HG03571 (cell line): ENCODE results near the gene ATP6V1B1.
A peak's percentile ranks its signal among the peaks of the same experiment; 100 is the strongest.
"Not testable (repeated sequence)": the region's sequence is repeated elsewhere in the genome, so short reads cannot be mapped to it uniquely, and the experiment has no call there.

Source experiments
- ATAC-seq: cut with Tn5 transposase; IDR thresholded peaks from one replicate; pipeline ENCODE4 v1.9.1; 2021; ENCODE audit not compliant: unreplicated experiment

Gene ATP6V1B1

DNA sequence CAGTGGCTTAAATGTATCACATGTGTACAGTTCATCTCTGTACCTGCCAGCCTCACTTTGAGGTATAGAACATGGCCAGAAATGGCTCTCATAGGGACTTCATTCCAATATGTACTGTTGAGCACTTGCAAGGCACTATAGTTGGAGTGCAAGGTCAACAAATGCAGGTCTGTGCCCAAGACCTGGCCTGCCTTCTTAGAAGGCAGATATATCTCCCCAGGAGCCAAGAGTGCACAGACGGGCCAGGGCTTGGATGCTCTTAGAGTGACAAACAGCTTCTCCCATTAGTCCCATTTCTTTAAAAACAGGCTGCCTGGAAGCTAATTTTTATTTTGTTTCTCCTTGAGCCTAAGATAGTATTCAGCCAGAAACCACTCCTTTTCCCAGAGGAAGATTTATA lies 51.7 kb downstream of the ATP6V1B1 start:
- no peak for ATAC-seq

DNA sequence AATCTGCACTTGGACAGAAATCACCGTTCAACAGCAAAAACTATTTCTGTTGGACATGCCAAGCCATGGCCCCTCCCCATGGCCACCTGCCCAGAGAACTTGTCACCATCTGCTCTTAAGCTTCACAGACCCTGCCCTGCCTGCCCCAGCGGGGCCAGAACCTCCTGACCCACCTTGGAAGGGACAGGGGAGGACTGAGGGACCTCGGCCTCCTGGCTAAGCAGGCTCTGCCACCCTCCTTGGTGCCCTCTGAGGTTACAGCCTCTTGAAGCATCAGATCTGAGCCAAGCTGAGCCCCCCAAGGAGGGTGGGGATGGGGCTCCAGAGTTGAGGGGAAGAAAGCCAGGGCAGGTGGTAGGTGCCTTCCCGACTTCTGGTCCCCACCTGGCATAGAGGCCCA lies 52.5 kb downstream of the ATP6V1B1 start:
- ATAC-seq: no peak

DNA sequence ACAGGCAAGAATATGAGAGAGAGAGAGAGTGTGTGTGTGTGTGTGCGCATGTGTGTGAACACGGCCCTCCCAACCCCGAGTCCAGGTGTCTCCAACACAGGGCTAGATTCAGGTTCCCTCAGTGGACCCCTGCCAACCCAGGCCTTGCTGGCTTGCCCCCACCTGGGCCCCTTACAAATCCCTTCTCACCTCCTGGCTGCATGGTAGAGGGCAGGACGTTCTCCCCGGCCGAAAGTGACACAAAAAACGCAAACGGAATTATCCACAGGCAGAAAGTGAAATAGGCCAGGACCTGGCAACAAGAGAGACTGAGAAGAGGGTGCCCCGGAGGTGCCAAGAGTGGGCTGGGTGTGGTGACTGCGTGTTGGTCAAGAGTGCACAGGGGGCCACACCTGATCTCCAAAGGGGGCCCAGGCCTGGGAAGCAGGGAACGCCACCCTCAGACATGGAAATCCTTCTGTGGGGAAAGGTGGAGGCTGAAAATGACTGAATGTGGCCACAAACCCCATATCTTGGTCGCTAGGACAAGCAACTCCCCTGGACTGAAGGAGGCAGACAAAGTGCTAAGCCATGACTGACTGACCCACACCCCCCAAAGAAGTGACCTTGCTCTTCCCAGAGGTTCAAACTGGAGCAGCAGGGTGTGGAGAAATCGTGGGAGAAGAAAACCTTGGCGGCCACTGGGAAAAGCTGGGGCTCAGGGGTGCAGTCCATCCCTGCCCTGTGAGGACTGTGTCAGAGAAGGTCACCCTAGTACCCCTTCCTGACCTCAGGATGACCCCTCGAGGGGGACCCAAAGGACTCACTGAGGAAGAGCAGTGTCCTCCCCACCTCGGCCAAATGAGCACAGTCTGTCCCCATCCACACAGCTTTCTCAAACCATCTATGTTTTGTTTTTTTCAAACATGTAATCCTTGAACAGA lies 53.3 kb downstream of the ATP6V1B1 start:
- ATAC-seq: no peak

DNA sequence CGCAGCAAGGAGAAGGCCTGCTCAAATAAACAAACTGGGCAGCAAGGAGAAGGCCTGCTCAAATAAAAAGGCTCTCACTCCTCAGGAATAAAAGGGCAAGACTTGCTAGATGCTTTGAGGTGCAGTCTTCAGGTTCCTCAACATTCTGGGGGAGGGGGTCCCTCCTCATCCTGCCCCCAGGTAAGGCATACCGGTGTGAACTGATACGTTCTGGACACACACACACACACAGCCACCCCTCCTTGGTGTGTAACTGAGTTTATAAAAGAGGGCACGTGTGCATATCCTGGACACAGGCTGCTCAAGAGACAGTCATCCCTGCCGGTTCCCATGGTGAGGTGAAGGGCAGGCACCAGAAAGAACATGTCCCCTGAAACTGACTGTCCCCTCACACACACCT lies 54.5 kb downstream of the ATP6V1B1 start:
- ATAC-seq: no peak

DNA sequence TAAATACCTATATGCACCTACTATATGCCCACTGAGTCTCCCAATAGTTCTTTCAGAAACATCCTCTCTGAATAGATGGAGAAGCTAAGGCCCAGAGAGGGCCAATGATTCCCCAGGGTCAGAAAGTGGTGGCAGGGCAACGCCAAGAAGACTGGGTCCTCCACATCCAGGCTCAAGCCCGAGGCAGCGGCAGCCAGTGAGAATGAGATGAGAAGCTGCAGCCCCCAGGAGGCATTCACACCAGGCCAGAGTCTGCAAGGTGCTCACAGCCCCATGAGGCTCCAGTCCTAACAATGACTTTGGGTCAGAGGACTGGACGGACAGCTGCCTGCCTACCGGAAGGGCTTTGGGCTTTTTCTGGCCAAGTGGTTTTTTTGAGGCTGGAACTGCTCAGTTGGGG lies 55.4 kb downstream of the ATP6V1B1 start:
- no peak for ATAC-seq

DNA sequence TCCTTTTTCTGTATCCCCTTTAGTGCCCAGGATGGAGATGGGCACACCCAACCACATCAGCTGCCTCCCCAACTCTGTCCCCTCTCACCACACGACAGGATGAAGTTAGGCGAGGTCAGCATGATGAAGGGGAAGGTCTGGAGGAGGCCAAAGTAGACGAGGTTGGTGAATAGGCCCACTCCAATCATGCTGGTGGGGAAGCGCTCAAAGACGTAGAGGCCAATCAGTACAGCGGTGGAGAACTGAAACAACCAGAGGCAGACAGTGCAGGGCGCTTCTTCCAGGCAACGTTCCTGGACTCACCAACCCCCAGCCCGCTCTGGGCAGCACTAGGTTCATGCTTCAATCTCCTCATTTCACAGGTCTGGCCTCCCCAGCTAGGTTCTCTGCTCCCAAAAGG lies 56.0 kb downstream of the ATP6V1B1 start:
- ATAC-seq: no peak

DNA sequence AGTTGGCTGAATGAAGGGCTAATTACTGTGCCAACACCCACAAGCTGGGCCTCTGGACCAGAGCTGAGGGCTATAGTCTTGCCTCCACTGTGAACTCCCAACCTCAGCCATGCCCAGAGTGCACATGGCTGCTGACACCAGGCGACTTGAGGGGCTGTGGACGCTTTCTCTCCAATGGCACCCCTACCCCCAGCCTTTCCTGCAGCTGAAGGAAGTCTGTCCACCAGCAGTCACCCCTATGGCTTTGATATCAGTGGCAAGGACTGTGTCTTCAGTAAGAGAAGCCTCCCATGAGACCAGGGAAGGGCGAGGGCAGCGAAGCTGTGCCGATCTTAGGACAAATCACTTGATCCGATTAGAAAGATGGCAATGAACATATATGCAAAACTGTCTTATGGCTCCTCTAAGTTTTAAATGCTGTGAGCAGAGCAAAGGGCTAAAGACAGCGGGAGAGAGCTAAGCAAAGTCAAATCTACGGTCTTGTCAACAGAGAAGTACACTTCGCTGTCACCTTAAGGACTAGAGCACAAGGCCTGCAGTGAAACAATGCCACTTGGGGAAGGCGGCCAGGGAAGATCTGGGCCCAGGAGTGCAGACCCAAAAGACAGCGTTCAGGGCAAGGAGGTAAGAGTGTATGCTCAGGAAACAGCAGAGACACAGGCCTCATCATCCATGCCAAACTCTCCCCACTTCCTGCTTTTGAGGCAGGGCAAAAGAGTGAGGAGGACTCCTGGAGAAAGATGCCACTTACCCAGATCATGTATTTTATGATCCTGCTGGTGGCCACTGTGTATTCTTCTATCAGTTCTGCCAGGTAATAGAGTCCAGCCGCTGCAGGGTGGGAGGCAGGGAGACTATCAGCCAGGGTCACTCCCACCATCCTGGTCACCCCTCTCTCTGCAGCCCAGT lies 57.5 kb downstream of the ATP6V1B1 start:
- no peak for ATAC-seq

DNA sequence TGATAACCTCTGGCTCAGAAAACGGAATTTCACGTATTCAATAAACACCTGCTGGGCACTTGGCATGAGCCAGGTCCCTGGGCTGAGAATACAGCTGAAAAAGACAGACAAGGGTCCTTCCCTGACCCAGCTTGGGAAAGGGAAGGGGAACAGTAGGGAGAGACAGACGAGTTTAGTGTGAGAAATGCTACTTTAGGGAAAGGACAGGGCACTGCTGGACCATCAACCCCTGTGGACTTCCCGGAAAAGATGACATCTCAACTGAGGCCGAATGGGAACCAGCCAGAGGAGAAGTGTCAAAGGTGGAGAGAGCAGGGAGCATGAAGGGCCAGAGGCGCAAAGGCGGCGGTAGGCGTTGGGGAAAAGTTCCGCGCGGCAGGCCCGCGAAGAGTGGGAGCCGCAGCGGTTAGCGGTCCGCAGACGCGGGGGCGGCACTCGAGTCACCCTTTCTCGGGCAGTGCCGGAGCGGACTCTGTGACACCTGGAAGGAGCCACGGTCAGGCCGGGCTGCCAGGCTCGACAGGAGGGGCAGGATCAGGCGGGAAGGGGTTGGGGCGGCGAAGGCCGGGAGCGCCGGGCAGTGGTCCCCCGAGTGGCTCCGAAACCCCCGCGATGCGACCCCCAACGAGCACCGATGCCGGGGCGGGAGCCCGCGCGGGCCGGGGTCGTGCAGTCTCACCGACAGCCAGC lies 58.5 kb downstream of the ATP6V1B1 start:
- peak; percentile 21 for ATAC-seq

DNA sequence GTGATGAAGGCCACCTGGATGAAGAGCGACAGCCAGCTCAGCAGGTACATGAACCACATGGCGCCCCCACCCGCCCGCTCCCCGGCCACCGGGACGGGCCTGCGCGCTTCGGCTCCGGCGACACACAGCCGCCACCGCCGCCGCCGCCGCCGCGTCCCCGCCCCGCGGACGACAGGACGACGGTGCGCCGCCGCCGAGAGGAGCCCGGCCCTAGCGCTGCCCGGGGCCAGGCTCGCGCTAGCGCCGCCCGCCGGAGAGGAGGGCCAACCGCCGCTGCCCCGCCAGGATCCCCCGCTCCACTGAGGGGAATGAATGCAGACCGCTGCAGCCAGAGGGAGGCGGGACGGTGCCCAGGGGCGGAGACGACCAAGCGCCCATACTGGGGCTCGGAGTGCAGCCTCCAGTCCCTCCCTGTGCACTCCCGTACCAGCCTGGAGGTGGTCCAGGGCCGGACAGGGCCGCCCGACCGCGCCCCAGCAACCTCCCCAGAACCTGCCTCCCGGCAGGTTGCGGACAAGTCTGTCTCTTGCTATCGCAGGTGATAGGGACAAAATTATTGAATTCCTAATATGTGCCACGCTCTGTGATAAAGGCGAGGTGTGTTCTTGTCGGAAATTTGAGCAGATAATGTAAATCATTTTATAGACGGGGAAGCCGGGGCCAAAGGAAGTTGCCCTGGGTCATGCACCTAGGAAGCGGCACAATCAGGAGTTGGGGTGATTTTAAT lies 59.2 kb downstream of the ATP6V1B1 start, which contains the start of gene TEX261:
TEX261 (minus strand) TSS at position 175 of the 727 bp plus-strand sequence; CDS start at position 59, 116 bp downstream.
- ATAC-seq: peak; percentile 95

DNA sequence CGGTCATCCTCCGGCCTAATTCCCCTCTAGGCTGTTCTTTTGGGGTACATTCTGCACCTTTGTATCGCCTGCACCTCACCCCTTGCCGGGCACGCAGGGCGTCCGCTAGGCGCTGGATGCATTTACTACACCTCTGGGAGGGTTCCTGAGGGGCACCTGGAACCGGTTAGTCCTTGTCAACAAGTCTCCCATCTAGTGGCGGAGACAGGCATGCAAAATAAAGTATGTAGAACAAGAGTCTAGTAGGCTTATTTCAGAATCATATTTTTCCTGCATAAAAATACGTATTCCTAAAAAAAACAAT lies 59.7 kb downstream of the ATP6V1B1 start:
- ATAC-seq: peak; percentile 36

DNA sequence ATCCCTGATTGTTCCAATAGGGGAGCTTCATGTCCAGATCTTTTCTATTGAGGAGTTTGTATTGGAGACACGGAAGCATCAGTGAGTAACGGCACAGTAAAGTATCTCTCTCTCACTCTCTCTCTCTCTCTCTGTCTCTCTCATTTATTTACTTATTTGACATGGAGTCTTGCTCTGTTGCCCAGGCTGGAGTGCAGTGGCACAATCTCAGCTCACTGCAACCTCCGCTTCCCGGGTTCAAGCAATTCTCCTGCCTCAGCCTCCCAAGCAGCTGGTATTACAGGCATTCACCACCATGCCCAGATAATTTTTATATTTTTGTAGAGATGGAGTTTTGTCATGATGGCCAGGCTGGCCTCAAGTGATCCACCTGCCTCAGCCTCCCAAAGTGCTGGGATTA lies 63.2 kb downstream of the ATP6V1B1 start:
- ATAC-seq: not testable (repeated sequence)

DNA sequence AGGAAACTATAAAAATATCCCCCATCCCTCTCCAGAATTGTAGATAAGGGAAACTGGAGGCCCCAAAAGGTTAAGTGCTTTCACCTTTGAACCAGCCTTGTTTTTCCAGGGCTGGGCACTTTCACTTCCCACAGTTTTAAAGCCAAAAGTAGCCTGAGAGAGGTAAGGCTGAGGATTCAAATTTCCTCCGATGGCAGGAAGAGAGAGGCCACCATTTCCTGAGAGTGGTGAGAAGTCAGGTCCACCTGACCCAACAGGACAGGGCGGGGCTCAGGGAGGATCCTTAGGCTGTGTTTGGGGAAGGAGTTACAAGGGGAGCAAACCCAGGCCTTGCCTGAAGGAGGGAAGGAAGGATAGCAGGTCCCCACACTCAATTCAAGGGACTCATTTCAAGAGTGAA lies 63.7 kb downstream of the ATP6V1B1 start:
- no peak for ATAC-seq

DNA sequence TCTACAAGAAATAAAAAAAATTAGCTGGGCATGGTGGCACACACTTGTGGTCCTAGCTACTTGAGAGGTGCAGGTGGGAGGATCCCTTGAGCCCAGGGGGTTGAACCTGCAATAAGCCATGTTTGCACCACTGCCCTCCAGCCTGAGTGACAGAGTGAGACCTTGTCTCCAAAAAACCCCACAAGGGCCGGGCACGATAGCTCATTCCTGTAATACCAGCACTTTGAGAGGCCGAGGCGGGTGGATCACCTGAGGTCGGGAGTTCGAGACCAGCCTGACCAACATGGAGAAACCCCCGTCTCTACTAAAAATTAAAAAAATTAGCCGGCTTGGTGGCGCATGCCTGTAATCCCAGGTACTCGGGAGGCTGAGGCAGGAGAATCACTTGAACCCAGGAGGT lies 64.2 kb downstream of the ATP6V1B1 start:
- not testable (repeated sequence) for ATAC-seq

DNA sequence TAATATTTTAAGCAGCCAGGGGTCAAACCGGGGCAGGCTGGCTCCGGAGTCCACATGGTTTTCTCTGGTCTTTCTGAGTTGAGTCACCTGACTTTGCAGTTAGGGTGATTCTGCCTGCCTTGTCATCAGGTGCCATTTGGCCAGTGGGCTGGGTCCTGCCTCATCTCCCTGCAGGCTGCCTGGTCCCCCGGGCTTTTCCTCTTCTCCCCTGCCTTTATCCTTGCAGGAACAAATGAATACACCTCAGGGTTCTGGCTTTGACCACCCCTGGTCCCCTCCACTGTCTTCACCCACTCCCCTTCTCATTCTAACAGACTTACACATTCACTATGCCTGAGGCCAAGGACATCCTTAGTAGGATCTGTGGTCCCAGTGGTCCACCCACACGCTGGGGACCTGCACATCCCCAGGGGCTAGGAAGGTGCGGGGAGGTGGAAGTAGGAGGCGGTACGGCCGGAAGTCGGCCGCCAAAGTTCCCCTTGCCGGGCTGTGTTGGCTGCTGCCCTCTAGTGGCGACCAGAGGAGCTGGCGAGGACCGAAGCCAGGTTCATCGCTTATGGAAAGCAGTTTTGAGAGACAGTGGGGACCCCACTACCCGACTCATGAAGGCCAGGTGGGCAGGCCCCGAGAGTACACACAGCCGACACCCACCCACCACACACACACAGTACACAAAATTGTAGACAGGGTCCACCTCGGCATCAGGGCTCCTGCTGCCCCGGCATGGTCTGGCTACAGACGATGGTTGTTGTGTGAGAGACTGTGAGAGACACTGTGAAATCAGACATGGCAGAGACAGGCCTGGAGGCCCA lies 65.3 kb downstream of the ATP6V1B1 start:
- ATAC-seq: peak; percentile 81

DNA sequence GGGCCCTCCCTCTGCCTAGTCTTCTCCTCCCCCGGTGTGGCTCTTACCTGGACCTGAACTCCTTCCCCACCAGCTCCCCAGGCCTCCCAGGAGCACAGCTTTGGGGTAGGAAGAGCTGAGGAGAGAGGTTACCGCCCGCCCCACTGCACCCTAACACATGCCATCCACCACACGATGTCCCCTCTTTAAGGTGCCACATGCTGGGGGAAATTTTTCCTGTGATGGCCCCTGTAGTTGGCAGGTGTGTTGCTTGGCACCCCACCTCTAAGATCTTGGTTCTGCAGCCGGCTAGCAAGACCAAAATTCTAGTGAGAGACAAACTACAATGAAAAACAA lies 65.9 kb downstream of the ATP6V1B1 start:
- ATAC-seq: no peak

DNA sequence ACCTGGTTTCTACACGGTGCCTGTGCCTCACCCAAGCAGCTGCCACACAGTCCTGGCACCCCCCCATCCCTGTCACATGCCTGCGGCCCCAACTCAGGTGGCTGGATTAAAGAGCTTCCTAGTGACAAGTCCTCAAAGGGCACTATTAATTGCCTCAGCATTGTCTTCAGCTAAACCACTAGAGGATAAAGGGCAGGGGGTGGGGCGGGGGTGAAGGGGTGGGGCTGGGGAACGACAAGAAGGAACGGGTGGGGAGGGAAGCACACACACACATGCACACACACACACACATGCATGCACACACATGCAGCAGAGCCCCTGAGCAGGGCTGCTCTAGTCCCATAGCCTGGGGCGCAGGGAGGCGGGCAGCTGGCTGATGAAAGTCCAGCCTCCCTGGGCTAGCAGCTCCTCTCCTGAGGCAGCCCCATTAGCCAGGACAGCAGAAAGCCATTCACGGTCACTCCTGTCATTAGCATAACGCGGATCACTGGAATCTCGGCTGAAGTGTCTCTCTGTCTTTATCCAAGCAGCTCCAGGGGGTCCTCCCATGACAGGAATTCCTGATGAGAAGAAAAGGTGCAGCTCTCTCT lies 66.4 kb downstream of the ATP6V1B1 start:
- ATAC-seq: no peak

DNA sequence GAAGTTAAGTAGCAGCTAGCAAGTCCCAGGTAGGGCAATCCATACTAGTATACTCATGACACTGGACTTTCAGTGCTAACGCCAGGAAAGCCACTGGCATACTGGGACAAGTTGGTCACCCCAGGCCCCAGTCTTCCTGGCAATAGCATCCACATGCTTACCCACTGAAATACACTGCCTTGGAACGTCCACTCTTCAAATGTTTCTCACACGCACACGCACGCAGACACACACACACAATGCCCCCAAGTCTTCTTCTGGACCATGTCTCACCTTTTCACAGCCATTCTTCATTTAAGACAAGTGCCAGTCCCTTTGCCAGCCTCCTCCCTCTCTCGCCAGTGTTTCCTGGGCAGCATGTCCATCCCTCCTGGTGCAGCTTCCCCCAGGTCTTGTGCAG lies 67.7 kb downstream of the ATP6V1B1 start:
- ATAC-seq: no peak

DNA sequence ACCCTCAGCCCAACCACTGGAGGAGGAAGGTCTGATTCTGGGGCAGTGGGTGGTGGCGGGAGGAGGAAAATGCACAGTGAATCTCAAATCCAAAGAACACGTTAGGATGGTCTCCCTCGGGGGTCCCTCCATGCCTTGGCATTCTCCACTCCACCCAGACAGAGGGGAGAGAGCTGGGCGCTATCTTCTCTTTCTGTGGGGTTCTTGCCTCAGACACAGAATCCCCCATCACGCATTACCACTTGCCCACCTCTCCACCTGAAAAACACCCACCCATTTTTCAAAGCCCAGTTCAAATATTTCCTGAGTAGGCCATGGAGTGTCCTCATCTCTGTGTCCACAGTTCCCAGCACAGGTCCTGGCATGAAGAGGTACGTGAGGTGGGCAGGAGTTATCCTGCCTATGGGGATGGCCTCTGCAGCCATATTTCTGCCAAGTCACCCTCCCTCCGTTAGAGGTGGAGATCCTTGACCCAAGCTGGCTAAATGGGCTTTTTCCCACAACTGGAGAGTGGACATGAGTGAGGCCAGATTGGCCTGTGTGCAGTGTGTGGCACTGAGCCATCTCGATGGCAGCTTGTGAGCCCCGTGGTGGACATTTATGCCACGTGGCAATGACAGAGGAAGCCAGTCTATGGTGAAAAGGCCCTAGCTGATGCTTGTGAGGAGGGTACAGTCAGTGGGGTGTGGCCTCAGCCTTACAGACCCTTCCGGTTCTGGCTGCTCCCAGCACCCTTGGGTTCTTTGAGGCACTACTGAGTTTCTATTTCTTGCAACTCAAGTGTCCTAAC lies 68.5 kb downstream of the ATP6V1B1 start:
- ATAC-seq: no peak

DNA sequence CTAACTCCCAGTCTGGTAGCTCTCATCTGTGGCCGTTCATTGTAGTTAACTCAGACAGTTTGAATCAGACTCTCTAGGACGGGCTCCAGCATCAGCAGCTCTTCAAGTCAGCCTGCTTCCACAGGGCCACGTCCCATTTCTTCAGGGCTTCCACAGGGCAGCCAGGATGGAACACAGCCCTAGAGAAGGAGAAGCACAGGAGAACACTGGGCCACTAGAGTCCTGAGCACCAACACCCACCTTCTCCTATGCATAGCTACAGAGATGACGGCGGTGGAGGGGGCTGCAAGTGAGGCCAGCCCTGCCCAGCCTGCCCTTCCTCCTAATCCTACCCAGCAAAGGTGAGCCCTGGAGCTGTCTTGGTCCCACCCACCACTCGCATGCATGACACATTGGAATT lies 69.2 kb downstream of the ATP6V1B1 start:
- no peak for ATAC-seq
